ENCODE measurements around the gene HES1. TPM values are rescaled to one million over a fixed set of nuclear protein-coding genes. Genes with fewer than 3 reads are reported as not detected.

HES1 gene
- polyA plus RNA-seq, 3 donors: 0.17 to 66.6 (median 0.26) TPM

DNA sequence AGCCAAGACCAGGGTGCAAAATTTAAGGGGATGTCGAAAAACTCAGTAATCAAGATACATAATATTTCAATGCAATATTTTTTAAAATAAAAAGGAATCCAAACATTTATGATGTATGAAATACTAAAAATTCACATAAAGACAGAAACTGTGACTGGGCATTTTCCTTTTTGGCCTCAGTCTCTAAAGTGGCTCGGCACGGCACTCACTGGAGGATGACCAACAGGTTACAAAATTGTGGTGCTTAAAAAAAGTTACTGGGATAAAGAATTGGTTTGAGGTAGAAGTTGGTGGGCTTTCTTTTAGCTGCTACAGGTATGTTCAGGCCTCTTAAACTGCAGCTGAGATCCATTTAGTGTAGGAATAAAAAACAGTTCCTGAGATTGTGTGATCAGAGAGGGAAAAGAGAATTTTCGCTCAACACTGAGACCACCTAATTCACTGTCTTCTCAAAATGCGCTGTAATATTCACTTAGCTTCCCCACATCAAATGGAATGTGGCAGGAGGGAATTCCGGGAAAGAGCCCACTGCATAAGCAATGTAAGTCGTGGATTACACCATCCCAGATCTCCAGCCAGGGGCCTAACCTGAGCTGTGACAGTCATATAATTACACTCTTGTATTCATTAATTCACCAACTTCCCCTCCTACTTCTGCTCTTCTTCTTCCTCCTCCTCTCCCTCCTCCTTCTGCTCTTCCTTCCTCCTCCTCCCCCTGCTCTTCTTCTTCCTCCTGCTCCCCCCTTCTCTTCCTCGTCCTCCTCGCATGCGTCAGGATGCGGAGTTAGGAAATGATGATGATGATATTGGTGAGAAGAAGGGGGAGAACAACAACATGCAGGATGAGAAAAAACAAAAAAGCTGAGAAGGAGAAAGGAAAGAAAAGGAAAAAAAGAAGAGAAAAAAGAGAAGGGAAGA is 45.9 kb downstream of the HES1 start:
- Histone ChIP-seq H3K4me3 (replicated peaks in 1 of 3; ENCODE audit: low read depth in 2 of 3, low read length in 3 of 3) (no peak overlapping the region), H3K9me3 (replicated peaks in 1 of 2; ENCODE audit: control insufficient read depth in 1 of 2, insufficient read depth in 1 of 2, low read length in 2 of 2) (no peaks in the 10 kb centered on the region), H3K9ac (ENCODE audit: insufficient read depth, low read length, poor library complexity, severe bottlenecking) (no peak overlapping the region), H3K27ac (ENCODE audit: low read depth in 1 of 2, low read length in 2 of 2) (no peak overlapping the region), H3K79me2 (ENCODE audit: insufficient read depth, low read length) (no peaks in the 10 kb centered on the region), H4K20me1 (ENCODE audit: insufficient read depth, low read length) (no peaks in the 10 kb centered on the region), H2AFZ (ENCODE audit: insufficient read depth, low read depth, low read length, poor library complexity, severe bottlenecking) (no peak overlapping the region), H3K36me3 (replicated peaks in 1 of 2; ENCODE audit: control insufficient read depth in 1 of 2, insufficient read depth in 2 of 2, low read length in 2 of 2) (no peaks in the 10 kb centered on the region), H3K4me2 (replicated peaks; ENCODE audit: extremely low read depth, low read length, poor library complexity, severe bottlenecking) (no peak overlapping the region), H3K27me3 (ENCODE audit: control insufficient read depth in 2 of 2, insufficient read depth in 2 of 2, low read length in 2 of 2) (no peaks in the 10 kb centered on the region), H3K4me1 (ENCODE audit: control insufficient read depth in 1 of 2, insufficient read depth in 2 of 2, low read length in 2 of 2) (peaks cover 0 to 7% of the 10 kb centered on the region in 2 donors)
- WGBS (ENCODE audit: insufficient coverage): 89% methylated on average over 4 of the region's 11 CpGs
- Mint-ChIP-seq H3K27ac (no peak overlapping the region), H3K36me3 (no peaks in the 10 kb centered on the region), H3K4me3 (no peak overlapping the region), H3K4me1 (peaks cover 6% of the 10 kb centered on the region), H3K27me3 (ENCODE audit: low read depth in 3 of 3) (peaks cover 2 to 9% (median 9%) of the 10 kb centered on the region in 3 donors), H3K9me3 (no peaks in the 10 kb centered on the region)
- intact Hi-C loops (cut with micrococcal nuclease): no loop called here
- TF ChIP-seq, protein P1, sequence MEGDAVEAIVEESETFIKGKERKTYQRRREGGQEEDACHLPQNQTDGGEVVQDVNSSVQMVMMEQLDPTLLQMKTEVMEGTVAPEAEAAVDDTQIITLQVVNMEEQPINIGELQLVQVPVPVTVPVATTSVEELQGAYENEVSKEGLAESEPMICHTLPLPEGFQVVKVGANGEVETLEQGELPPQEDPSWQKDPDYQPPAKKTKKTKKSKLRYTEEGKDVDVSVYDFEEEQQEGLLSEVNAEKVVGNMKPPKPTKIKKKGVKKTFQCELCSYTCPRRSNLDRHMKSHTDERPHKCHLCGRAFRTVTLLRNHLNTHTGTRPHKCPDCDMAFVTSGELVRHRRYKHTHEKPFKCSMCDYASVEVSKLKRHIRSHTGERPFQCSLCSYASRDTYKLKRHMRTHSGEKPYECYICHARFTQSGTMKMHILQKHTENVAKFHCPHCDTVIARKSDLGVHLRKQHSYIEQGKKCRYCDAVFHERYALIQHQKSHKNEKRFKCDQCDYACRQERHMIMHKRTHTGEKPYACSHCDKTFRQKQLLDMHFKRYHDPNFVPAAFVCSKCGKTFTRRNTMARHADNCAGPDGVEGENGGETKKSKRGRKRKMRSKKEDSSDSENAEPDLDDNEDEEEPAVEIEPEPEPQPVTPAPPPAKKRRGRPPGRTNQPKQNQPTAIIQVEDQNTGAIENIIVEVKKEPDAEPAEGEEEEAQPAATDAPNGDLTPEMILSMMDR (IDR thresholded peaks at IDR 0.05): no peak
- DNase-seq: no peak

DNA sequence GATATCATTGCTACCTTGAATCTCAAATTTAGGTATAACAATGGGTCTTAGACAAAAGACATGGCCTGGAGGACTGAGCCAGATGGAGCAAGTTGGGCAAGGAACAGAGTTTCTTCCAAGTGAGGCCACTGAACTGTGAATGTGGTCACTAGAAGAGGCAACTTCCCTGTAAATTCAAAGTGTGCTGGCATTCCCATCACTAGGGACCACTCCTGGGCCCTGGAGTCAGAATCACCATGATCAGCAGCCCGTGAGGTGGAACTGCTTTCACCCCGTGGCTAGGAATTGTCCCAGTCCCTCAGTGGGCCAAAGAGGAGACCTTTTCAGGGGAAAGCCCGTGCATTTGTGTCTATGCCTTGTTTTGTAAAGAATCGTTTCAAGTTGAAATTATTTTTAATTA is 47.3 kb downstream of the HES1 start:
- no peak for DNase-seq
- intact Hi-C loops (cut with micrococcal nuclease): no loop called here
- TF ChIP-seq, protein P1 (IDR thresholded peaks at IDR 0.05): no peak
- Mint-ChIP-seq H3K36me3 (no peaks in the 10 kb centered on the region), H3K4me3 (no peak overlapping the region), H3K27me3 (ENCODE audit: low read depth in 3 of 3) (peaks cover 2 to 3% (median 3%) of the 10 kb centered on the region in 3 donors), H3K27ac (no peak overlapping the region), H3K9me3 (no peaks in the 10 kb centered on the region), H3K4me1 (peaks cover 6% of the 10 kb centered on the region)
- WGBS (ENCODE audit: insufficient coverage): 100% methylated on average over 2 of the region's 4 CpGs
- H3K4me2 ChIP-seq (replicated peaks; ENCODE audit: extremely low read depth, low read length, poor library complexity, severe bottlenecking): no peak overlapping the region
- H3K79me2 ChIP-seq (ENCODE audit: insufficient read depth, low read length): no peaks in the 10 kb centered on the region
- no peak overlapping the region for H3K27ac ChIP-seq (ENCODE audit: low read depth in 1 of 2, low read length in 2 of 2)
- H3K9me3 ChIP-seq (replicated peaks in 1 of 2; ENCODE audit: control insufficient read depth in 1 of 2, insufficient read depth in 1 of 2, low read length in 2 of 2): no peaks in the 10 kb centered on the region
- H3K36me3 ChIP-seq (replicated peaks in 1 of 2; ENCODE audit: control insufficient read depth in 1 of 2, insufficient read depth in 2 of 2, low read length in 2 of 2): no peaks in the 10 kb centered on the region
- no peaks in the 10 kb centered on the region for H3K27me3 ChIP-seq (ENCODE audit: control insufficient read depth in 2 of 2, insufficient read depth in 2 of 2, low read length in 2 of 2)
- no peaks in the 10 kb centered on the region for H4K20me1 ChIP-seq (ENCODE audit: insufficient read depth, low read length)
- H3K4me1 ChIP-seq (ENCODE audit: control insufficient read depth in 1 of 2, insufficient read depth in 2 of 2, low read length in 2 of 2): peaks cover 0 to 7% of the 10 kb centered on the region in 2 donors
- H3K4me3 ChIP-seq (replicated peaks in 1 of 3; ENCODE audit: low read depth in 2 of 3, low read length in 3 of 3): no peak overlapping the region
- H3K9ac ChIP-seq (ENCODE audit: insufficient read depth, low read length, poor library complexity, severe bottlenecking): no peak overlapping the region
- H2AFZ ChIP-seq (ENCODE audit: insufficient read depth, low read depth, low read length, poor library complexity, severe bottlenecking): no peak overlapping the region

Measured in CD14-positive monocyte (primary cell).